CD14-positive monocyte (primary cell): ENCODE data around the gene VMAC. TPM values are rescaled to one million over a fixed set of nuclear protein-coding genes. Genes with fewer than 3 reads are reported as not detected.

Source experiments
- DNase-seq, 3 donors: peaks; one replicate each; pipeline ENCODE4 v3.0.0-alpha.2; 2011 to 2022
- H2AFZ ChIP-seq: 2 replicates; pipeline ENCODE4 v1.6.0; 2012; ENCODE audit warnings: mild to moderate bottlenecking, low read depth, low read length, inconsistent platforms; ENCODE audit not compliant: insufficient read depth, poor library complexity, severe bottlenecking
- H3K27ac ChIP-seq, 2 donors: 1 replicate in 1 of 2; 2 replicates in 1 of 2; pipeline ENCODE4 v1.5.1; 2012 to 2013; ENCODE audit warnings: low read length in 2 of 2, control low read depth in 1 of 2, inconsistent platforms in 1 of 2, low read depth in 1 of 2, mild to moderate bottlenecking in 1 of 2
- H3K27me3 ChIP-seq, 2 donors: one replicate each; pipeline versions ENCODE4 v1.6.0 to v1.6.1; 2011 to 2013; ENCODE audit warnings: low read length in 2 of 2; ENCODE audit not compliant: control insufficient read depth in 2 of 2, insufficient read depth in 2 of 2
- H3K36me3 ChIP-seq, 2 donors: replicated peaks in 1 of 2; 1 replicate in 1 of 2; 2 replicates in 1 of 2; pipeline versions ENCODE4 v1.5.1 to v1.6.1; 2012 to 2013; ENCODE audit warnings: low read length in 2 of 2, control low read depth in 1 of 2, inconsistent platforms in 1 of 2, mild to moderate bottlenecking in 1 of 2; ENCODE audit not compliant: insufficient read depth in 2 of 2, control insufficient read depth in 1 of 2
- H3K4me1 ChIP-seq, 2 donors: 1 replicate in 1 of 2; 2 replicates in 1 of 2; pipeline versions ENCODE4 v1.5.1 to v1.6.1; 2012 to 2013; ENCODE audit warnings: low read length in 2 of 2, control low read depth in 1 of 2, inconsistent platforms in 1 of 2, mild to moderate bottlenecking in 1 of 2, moderate library complexity in 1 of 2; ENCODE audit not compliant: insufficient read depth in 2 of 2, control insufficient read depth in 1 of 2
- H3K4me2 ChIP-seq: replicated peaks from 2 replicates; pipeline ENCODE3; 2012; ENCODE audit warnings: low read length, moderate library complexity, mild to moderate bottlenecking; ENCODE audit not compliant: poor library complexity, severe bottlenecking; ENCODE audit errors: extremely low read depth
- H3K4me3 ChIP-seq, 3 experiments: fragments of 200-600 bp in 1 of 3; sonication (generic) in 1 of 3; replicated peaks in 1 of 3; 1 replicate in 2 of 3; 2 replicates in 1 of 3; pipeline ENCODE4 v1.5.1; 2011 to 2013; ENCODE audit warnings: low read length in 3 of 3, mild to moderate bottlenecking in 3 of 3, control low read depth in 2 of 3, low read depth in 2 of 3, inconsistent platforms in 1 of 3, moderate library complexity in 1 of 3
- H3K79me2 ChIP-seq: 2 replicates; pipeline ENCODE4 v1.6.0; 2012; ENCODE audit warnings: mild to moderate bottlenecking, control low read depth, inconsistent platforms, low read length, moderate library complexity; ENCODE audit not compliant: insufficient read depth
- H3K9ac ChIP-seq: 2 replicates; pipeline ENCODE4 v1.6.0; 2017; ENCODE audit warnings: low read length, mild to moderate bottlenecking; ENCODE audit not compliant: insufficient read depth, poor library complexity, severe bottlenecking
- H3K9me3 ChIP-seq, 2 donors: replicated peaks in 1 of 2; 1 replicate in 1 of 2; 2 replicates in 1 of 2; pipeline versions ENCODE4 v1.5.1 to v1.6.1; 2012 to 2013; ENCODE audit warnings: low read length in 2 of 2, control low read depth in 1 of 2; ENCODE audit not compliant: control insufficient read depth in 1 of 2, insufficient read depth in 1 of 2
- H4K20me1 ChIP-seq: 2 replicates; pipeline ENCODE4 v1.6.0; 2012; ENCODE audit warnings: mild to moderate bottlenecking, low read length, control low read depth, moderate library complexity; ENCODE audit not compliant: insufficient read depth
- H3K27ac Mint-ChIP-seq, 7 donors: one replicate each; pipeline ENCODE4 v1.8.0; 2020; ENCODE audit warnings: mild to moderate bottlenecking in 7 of 7, mixed read lengths in 7 of 7, moderate library complexity in 6 of 7, inconsistent platforms in 2 of 7
- H3K27me3 Mint-ChIP-seq, 3 donors: one replicate each; pipeline ENCODE4 v1.8.0; 2021 to 2022; ENCODE audit warnings: low read depth in 3 of 3, mild to moderate bottlenecking in 3 of 3, mixed read lengths in 3 of 3, moderate library complexity in 3 of 3, inconsistent platforms in 1 of 3
- H3K36me3 Mint-ChIP-seq, 2 donors: one replicate each; pipeline ENCODE4 v1.8.0; 2020; ENCODE audit warnings: mixed read lengths in 2 of 2, inconsistent platforms in 1 of 2, mild to moderate bottlenecking in 1 of 2
- H3K4me1 Mint-ChIP-seq: one replicate; pipeline ENCODE4 v1.8.0; 2020; ENCODE audit warnings: mild to moderate bottlenecking, mixed read lengths
- H3K4me3 Mint-ChIP-seq, 2 donors: one replicate each; pipeline ENCODE4 v1.8.0; 2020; ENCODE audit warnings: mild to moderate bottlenecking in 2 of 2, mixed read lengths in 2 of 2, moderate library complexity in 1 of 2
- H3K9me3 Mint-ChIP-seq, 7 donors: one replicate each; pipeline ENCODE4 v1.8.0; 2020 to 2022; ENCODE audit warnings: mixed read lengths in 7 of 7, mild to moderate bottlenecking in 6 of 7, moderate library complexity in 6 of 7, inconsistent platforms in 2 of 7
- CTCF ChIP-seq: fragments of 200-600 bp; IDR thresholded peaks from one replicate; pipeline ENCODE4 v1.8.0; 2022; ENCODE audit warnings: antibody characterized with exemption, mild to moderate bottlenecking
- WGBS: methylation state at CpG from one replicate; pipeline ENCODE4 v1.1.5; 2013; ENCODE audit warnings: missing lambda C conversion rate; ENCODE audit not compliant: insufficient coverage; 5-methylcytosine and 5-hydroxymethylcytosine counted together
- intact Hi-C, 2 donors: fragments of 100-400 bp; cut with micrococcal nuclease; formaldehyde crosslinking; loops; one replicate each; pipeline versions ENCODE4 v1.15.0 to v1.15.1; 2023
- polyA plus RNA-seq, 3 donors: library from polyadenylated mRNA; depleted of rRNA in 1 of 3; unstranded in 2 of 3; stranded (reverse) in 1 of 3; fragments of 300-500 nt in 2 of 3; fragments of >200 nt in 1 of 3; fragmentation: Illumina TruSeq in 2 of 3; gene quantifications; 1 replicate in 2 of 3; 2 replicates in 1 of 3; pipeline ENCODE4 v1.2.3, GENCODE V29; 2012 to 2021

The VMAC gene
- polyA plus RNA-seq, 3 donors = 3.1 to 13.0 (median 4.3) TPM

- no peaks in the 10 kb centered on the region for H4K20me1 ChIP-seq
- no peak overlapping the region for H3K4me3 ChIP-seq
- no peak overlapping the region for H3K27ac Mint-ChIP-seq
- WGBS = 67% methylated on average over 7 of the region's 10 CpGs
- H3K4me3 Mint-ChIP-seq = no peak overlapping the region
- TF ChIP-seq CTCF = no peak
- H3K4me1 ChIP-seq = no peaks in the 10 kb centered on the region
- no peak overlapping the region for H3K9ac ChIP-seq
- no peak overlapping the region for H3K27ac ChIP-seq
- no peaks in the 10 kb centered on the region for H3K79me2 ChIP-seq
- peaks cover 22 to 41% (median 24%) of the 10 kb centered on the region in 3 donors for H3K27me3 Mint-ChIP-seq
- H3K27me3 ChIP-seq = peaks cover 0 to 14% of the 10 kb centered on the region in 2 donors
- no peak for DNase-seq
- H3K36me3 Mint-ChIP-seq = peaks cover 4 to 7% of the 10 kb centered on the region in 2 donors
- no peak overlapping the region for H2AFZ ChIP-seq
- intact Hi-C loops = loop anchor here in 1 of 2 donors (5.0 kb wide), 1 partner anchor 83 kb away; the partner anchor contains the start of gene NRTN
- H3K9me3 ChIP-seq = no peaks in the 10 kb centered on the region
- peaks cover 7 to 10% of the 10 kb centered on the region in 2 donors for H3K36me3 ChIP-seq
- no peaks in the 10 kb centered on the region for H3K4me1 Mint-ChIP-seq
- no peak overlapping the region for H3K4me2 ChIP-seq
- peaks cover 0 to 4% (median 0%) of the 10 kb centered on the region in 7 donors for H3K9me3 Mint-ChIP-seq
These were observed 14.6 kb upstream of the VMAC start for GRCh38 chr19:5890099-5890498.

GRCh38 chr19:5891572-5891937 is 13.1 kb upstream of the VMAC start:
- Histone ChIP-seq H3K27ac (no peak overlapping the region), H2AFZ (no peak overlapping the region), H3K9ac (no peak overlapping the region), H3K79me2 (no peaks in the 10 kb centered on the region), H3K4me1 (no peaks in the 10 kb centered on the region), H3K27me3 (peaks cover 0 to 14% of the 10 kb centered on the region in 2 donors), H4K20me1 (peaks cover 2% of the 10 kb centered on the region), H3K4me2 (no peak overlapping the region), H3K9me3 (no peaks in the 10 kb centered on the region), H3K4me3 (no peak overlapping the region), H3K36me3 (peaks cover 18 to 24% of the 10 kb centered on the region in 2 donors)
- DNase-seq = no peak
- no peak overlapping the region for H3K4me3 Mint-ChIP-seq
- intact Hi-C loops = loop anchor here in 1 of 2 donors (5.0 kb wide), 1 partner anchor 84 kb away; the partner anchor contains the start of gene NRTN
- no peaks in the 10 kb centered on the region for H3K4me1 Mint-ChIP-seq
- peaks cover 22 to 41% (median 24%) of the 10 kb centered on the region in 3 donors for H3K27me3 Mint-ChIP-seq
- H3K36me3 Mint-ChIP-seq = peaks cover 15 to 21% of the 10 kb centered on the region in 2 donors
- H3K27ac Mint-ChIP-seq = no peak overlapping the region
- no peak for TF ChIP-seq CTCF
- WGBS = 73% methylated on average over 2 of the region's 4 CpGs
- peaks cover 0 to 2% (median 0%) of the 10 kb centered on the region in 7 donors for H3K9me3 Mint-ChIP-seq
